ENCODE measurements around the gene BEGAIN. TPM values are rescaled to one million over a fixed set of nuclear protein-coding genes. Genes with fewer than 3 reads are reported as not detected.

Gene BEGAIN
- total RNA-seq, 4 donors from 2014 or later, result 0.47 to 1.5 (median 0.53) TPM; not detected in 1

DNA sequence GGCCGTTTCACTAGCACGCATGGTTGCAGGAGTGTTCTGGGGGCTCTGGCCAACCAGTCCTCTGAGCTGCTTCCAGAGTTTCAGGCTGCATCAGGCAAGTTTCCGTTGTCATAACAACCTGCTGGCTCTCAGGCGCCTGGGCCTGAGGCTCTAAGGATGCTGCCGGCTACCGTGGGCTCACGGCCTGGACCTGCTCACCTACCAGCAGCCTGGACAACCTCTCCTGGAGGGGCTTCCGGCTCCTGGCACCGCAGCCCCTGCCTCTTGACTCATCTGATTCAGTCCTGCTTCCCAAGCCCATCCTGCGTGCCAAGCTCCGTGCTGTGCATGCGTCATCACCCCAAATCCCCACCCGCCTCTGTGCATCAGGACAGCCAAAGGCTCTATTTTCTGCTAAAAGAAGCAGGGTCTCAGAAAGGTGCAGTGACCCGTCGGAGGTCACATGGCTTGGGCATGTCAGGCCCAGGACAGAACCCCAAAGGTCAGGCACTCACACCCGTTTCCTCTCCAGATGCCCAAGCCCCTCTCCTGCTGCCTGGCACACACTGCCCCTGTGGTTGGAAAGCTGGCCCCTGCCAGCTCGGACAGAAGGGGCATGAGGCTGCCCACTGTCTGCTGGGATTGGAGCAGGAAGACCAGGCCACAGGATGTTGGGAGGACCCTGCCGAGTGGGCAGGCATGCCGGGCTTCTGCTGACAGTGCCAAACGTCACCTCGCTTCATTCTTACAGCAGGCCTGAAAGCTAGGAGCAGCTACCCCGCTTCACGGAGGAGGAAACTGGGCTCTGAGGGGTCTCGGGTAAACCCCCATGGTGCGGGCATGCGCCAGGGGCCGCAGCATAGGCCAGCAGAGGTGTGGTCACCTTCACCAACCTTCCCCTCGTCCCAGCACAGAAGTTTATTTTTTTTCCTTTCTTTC, 5.7 kb downstream of the BEGAIN start:
- peaks cover 0 to 12% (median 0%) of the 10 kb centered on the region in 4 donors for H3K27me3 ChIP-seq
- WGBS, 2 donors, result 74 to 79% methylated on average over 11 to 15 of the region's 28 CpGs
- no peak for DNase-seq

GRCh38 chr14:100580316-100581227, 6.6 kb downstream of the BEGAIN start:
- DNase-seq, result no peak
- Histone ChIP-seq H3K36me3 (no peaks in the 10 kb centered on the region), H3K4me3 (no peak overlapping the region), H3K27me3 (peaks cover 0 to 3% (median 0%) of the 10 kb centered on the region in 4 donors), H3K27ac (no peak overlapping the region), H3K9me3 (no peaks in the 10 kb centered on the region), H3K4me1 (no peaks in the 10 kb centered on the region)
- WGBS, 2 donors, result 87% methylated on average over 12 of the region's 14 CpGs
- TF ChIP-seq, protein P1, sequence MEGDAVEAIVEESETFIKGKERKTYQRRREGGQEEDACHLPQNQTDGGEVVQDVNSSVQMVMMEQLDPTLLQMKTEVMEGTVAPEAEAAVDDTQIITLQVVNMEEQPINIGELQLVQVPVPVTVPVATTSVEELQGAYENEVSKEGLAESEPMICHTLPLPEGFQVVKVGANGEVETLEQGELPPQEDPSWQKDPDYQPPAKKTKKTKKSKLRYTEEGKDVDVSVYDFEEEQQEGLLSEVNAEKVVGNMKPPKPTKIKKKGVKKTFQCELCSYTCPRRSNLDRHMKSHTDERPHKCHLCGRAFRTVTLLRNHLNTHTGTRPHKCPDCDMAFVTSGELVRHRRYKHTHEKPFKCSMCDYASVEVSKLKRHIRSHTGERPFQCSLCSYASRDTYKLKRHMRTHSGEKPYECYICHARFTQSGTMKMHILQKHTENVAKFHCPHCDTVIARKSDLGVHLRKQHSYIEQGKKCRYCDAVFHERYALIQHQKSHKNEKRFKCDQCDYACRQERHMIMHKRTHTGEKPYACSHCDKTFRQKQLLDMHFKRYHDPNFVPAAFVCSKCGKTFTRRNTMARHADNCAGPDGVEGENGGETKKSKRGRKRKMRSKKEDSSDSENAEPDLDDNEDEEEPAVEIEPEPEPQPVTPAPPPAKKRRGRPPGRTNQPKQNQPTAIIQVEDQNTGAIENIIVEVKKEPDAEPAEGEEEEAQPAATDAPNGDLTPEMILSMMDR (IDR thresholded peaks at IDR 0.05), result no peak
- no peak for TF ChIP-seq POLR2A (IDR thresholded peaks at IDR 0.05)
- intact Hi-C loops (cut with DNase I), result no loop called here

More for the DNA sequence above, 5.7 kb downstream of the BEGAIN start:
- Histone ChIP-seq H3K36me3 (no peaks in the 10 kb centered on the region), H3K27ac (no peak overlapping the region), H3K9me3 (no peaks in the 10 kb centered on the region), H3K4me1 (peaks cover 4 to 6% (median 5%) of the 10 kb centered on the region in 3 donors), H3K4me3 (no peak overlapping the region)
- TF ChIP-seq, protein P1 (IDR thresholded peaks at IDR 0.05), result no peak
- TF ChIP-seq POLR2A (IDR thresholded peaks at IDR 0.05), result no peak
- intact Hi-C loops (cut with DNase I), result no loop called here

DNA sequence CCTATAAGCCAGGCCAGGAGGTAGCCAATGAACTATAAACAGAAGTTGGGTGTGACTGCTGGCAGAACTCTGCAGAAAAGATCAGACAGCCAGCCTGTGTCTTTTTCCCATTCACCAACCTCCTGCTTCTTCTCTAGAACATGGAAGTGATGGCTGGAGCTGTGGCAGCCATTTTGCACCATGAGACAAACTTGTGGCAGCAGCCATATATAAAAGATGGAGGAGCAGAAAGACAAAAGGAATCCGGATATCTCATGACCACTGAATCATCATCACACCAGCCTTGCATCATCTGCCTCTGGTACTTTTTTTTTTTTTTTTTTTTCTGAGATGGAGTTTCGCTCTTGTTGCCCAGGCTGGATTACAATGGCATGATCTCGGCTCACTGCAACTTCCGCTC, 8.7 kb downstream of the BEGAIN start:
- Histone ChIP-seq H3K27ac (no peak overlapping the region), H3K36me3 (no peaks in the 10 kb centered on the region), H3K9me3 (no peaks in the 10 kb centered on the region), H3K27me3 (peaks cover 0 to 7% (median 0%) of the 10 kb centered on the region in 4 donors), H3K4me3 (no peak overlapping the region), H3K4me1 (no peaks in the 10 kb centered on the region)
- WGBS, 2 donors, result 89 to 95% methylated on average over 3 to 4 of the region's 4 CpGs
- intact Hi-C loops (cut with DNase I), result no loop called here
- DNase-seq, result no peak
- no peak for TF ChIP-seq POLR2A (IDR thresholded peaks at IDR 0.05)
- TF ChIP-seq, protein P1 (IDR thresholded peaks at IDR 0.05), result no peak

DNA sequence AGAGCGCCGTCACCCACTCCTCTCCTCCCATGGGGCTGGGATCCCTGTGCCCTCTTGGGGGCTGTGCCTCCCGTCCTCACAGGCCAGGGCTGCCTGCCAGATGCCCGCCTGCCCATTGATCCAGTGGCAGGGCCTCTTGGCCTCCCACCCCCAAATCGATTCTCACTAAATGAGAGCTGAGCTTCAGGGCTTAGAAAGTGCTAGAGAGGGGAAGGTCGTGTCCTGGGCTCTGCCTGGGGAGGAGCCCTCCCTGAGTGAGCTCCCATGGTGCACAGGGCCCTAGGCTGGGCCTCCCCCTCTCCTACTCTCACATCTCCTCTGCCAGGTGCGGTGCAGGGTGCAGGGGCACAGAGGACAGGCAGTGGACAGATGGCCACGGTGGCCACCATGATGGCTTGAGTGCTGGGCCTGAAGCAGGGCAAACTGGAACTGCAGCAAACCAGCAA, 9.2 kb downstream of the BEGAIN start:
- peaks cover 0 to 12% (median 0%) of the 10 kb centered on the region in 4 donors for H3K27me3 ChIP-seq
- no peaks in the 10 kb centered on the region for H3K9me3 ChIP-seq
- no peak overlapping the region for H3K4me3 ChIP-seq
- TF ChIP-seq, protein P1 (IDR thresholded peaks at IDR 0.05), result no peak
- no peak for DNase-seq
- H3K27ac ChIP-seq, result no peak overlapping the region
- WGBS, 2 donors, result 60 to 80% methylated on average over 1 to 2 of the region's 8 CpGs
- intact Hi-C loops (cut with DNase I), result no loop called here
- no peaks in the 10 kb centered on the region for H3K4me1 ChIP-seq
- H3K36me3 ChIP-seq, result no peaks in the 10 kb centered on the region

Data from esophagus squamous epithelium (tissue), 5 donors.